Activated CD4-positive, alpha-beta memory T cell treated with anti-CD3 and anti-CD28 coated beads, Interleukin-2, amount 10 ng/mL, durations not matched to agents 7 days and 5 days (primary cell): ENCODE data around the gene GAP43. TPM values are rescaled to one million over a fixed set of nuclear protein-coding genes. Genes with fewer than 3 reads are reported as not detected.

ENCODE experiments used
- CTCF ChIA-PET: fragments of 350-600 bp; sonication (Branson Sonifier 250); formaldehyde crosslinking; loops from one replicate; lab custom pipeline; 2021; ENCODE audit warnings: antibody characterized with exemption, inconsistent platforms; lab: Charles Lee
- POLR2A ChIA-PET: fragments of 350-600 bp; sonication (Branson Sonifier 250); formaldehyde crosslinking; loops from one replicate; lab custom pipeline; 2021; ENCODE audit warnings: antibody characterized with exemption; lab: Charles Lee
- DNase-seq: peaks from one replicate; pipeline ENCODE4 v3.0.0-alpha.2; 2020
- H3K27ac Mint-ChIP-seq: one replicate; pipeline ENCODE4 v1.8.0; 2021; ENCODE audit warnings: mild to moderate bottlenecking, mixed read lengths
- H3K27me3 Mint-ChIP-seq: one replicate; pipeline ENCODE4 v1.8.0; 2021; ENCODE audit warnings: mixed read lengths
- H3K36me3 Mint-ChIP-seq: one replicate; pipeline ENCODE4 v1.8.0; 2021; ENCODE audit warnings: low read depth, mixed read lengths
- H3K4me1 Mint-ChIP-seq: one replicate; pipeline ENCODE4 v1.8.0; 2021; ENCODE audit warnings: mixed read lengths
- H3K4me3 Mint-ChIP-seq: one replicate; pipeline ENCODE4 v1.8.0; 2021; ENCODE audit warnings: mild to moderate bottlenecking, mixed read lengths
- H3K9me3 Mint-ChIP-seq: one replicate; pipeline ENCODE4 v1.8.0; 2021; ENCODE audit warnings: mixed read lengths
- total RNA-seq, 2 experiments: library from RNA; stranded (reverse); gene quantifications; one replicate each; pipeline ENCODE4 v1.2.3, GENCODE V29; 2021

Gene GAP43
- total RNA-seq, 2 experiments from 2014 or later = not detected

DNA sequence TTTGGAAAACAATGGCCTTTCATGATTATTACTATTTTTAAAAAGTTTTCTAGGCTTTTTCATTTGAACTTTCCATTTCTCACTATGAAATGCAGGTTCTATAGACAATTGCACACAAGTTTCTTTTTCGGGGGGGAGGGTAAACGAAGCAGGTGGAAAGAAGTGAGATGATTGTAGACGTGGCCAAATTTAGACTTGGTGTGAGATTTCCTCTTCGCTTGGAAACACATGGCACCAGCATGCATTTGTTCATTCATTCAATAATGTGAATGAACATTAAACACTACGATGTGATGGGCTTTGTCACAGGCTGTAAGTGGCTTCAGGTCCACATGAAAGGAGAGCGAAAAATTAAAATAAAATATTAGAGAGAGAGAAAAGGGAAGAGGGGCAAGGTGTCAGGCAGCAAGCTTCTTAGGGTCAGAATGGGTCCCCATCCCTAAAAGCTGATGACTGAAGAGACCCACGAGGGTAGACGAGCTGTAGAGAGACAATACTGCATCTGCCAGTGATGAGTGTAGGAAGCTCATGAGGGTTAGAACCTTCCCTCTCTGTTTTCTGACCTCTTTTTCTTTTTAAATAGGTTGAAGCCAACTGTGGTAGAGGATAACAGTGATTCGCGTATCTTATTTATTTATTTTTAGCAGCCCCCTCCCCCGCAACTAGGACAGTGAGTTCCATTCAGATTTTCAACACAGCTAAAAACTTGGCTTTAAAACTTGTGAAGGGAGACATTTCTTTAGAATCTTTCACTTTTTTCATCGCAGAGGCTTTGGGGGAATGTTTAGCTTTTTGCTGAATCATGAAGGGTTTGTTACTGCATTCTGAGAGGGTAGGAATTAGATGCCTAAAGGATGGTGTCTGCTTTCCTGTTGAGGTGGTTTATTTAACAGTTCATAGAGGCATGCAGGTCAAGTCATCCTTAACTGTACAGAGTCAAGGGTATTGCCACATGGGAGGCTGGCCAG, 36.2 kb downstream of the GAP43 start:
- Mint-ChIP-seq H3K4me3 (peak overlapping the region; percentile 92), H3K4me1 (peaks cover 24% of the 10 kb centered on the region), H3K36me3 (no peaks in the 10 kb centered on the region), H3K9me3 (no peaks in the 10 kb centered on the region), H3K27ac (no peak overlapping the region), H3K27me3 (peaks cover 2% of the 10 kb centered on the region)
- DNase-seq = no peak
- POLR2A ChIA-PET = interaction anchor here (1.0 to 2.8 kb wide), 5 partner anchors 8 to 513 kb away, joined by 3 to 15 read pairs (median 4); no protein-coding TSS in a partner anchor
- CTCF ChIA-PET = interaction anchor here (1.3 to 2.6 kb wide), 4 partner anchors 10 to 440 kb away, joined by 3 to 7 read pairs (median 4); no protein-coding TSS in a partner anchor

DNA sequence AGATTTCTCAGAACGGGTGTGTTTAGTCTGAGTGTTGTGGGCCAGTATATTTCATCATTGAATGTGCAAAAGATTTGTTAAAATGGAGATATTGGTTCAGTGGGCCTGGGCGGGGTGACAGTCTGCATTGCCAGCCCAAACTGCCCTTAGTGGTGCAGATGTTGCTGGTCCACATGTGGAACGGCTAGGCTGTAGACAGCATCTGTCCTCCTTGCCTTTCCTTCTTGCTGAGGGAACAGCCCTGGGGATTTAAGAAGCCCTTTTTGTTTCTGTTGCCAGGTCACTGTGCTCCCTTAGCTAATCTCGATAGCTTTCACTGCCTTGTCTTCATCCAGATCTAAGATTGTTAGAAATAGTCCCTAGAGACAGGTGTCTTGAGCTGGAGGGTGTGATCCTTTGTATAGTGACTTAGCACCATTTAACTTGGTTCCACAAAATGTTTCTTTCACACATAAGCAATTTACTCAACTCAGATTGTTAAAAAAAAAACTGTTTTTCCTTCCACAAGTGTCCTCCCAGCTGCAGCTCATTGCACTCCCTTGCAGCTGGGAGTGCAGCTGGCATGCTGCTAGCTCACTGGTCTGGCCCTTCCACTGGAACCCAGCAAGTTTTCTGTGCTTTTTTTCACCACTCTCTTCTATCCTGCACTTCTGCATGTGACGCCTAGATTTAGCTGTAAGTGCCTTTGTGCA, 37.5 kb downstream of the GAP43 start:
- H3K4me1 Mint-ChIP-seq = peaks cover 24% of the 10 kb centered on the region
- no peak for DNase-seq
- ChIA-PET CTCF (interaction anchor here (0.7 kb wide), 1 partner anchor 23 kb away, joined by 3 read pairs; no protein-coding TSS in a partner anchor), POLR2A (interaction anchor here (1.3 kb wide), 1 partner anchor 124 kb away, joined by 3 read pairs; no protein-coding TSS in a partner anchor)
- H3K36me3 Mint-ChIP-seq = no peaks in the 10 kb centered on the region
- H3K9me3 Mint-ChIP-seq = no peaks in the 10 kb centered on the region
- no peak overlapping the region for H3K27ac Mint-ChIP-seq
- peaks cover 2% of the 10 kb centered on the region for H3K27me3 Mint-ChIP-seq
- H3K4me3 Mint-ChIP-seq = no peak overlapping the region

DNA sequence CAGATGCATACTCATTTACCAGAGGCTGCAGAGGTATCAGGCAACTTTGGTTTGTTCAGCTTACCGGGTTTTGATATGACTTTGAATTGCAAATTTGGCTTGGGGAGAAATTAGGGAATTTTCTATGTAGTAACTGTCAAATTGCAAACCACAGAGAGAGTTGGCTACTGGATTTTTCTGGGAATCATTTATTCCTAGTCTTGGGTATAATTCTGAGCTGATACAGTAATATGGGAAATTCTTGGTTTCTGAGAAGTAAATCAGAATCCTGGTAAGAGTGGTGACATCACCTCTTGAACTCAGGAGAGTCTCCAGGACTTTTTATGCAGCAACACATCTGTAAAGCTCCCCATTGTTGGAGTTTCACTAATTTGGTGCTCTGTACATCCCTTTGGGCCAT, 39.0 kb downstream of the GAP43 start:
- H3K9me3 Mint-ChIP-seq = no peaks in the 10 kb centered on the region
- POLR2A ChIA-PET = no interaction called here
- peaks cover 19% of the 10 kb centered on the region for H3K4me1 Mint-ChIP-seq

DNA sequence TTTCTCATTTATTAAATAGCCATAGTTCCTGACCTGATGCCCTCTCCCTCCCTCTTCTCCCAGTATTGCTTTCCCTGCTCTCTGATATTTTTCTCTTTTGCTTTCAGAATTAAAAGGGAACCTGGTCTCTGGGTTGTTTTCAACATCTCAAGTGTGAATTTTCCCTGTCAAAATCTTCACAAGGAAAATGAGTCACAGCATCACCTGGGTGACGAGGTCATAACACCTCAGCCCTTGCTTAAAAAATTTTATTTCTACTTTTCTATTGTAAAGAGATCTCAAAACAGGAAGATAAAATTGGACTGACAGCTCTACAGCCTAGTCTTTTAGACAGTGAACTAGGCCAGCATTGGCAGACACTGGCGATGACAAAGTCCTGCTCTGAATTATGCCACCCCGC, 40.1 kb downstream of the GAP43 start:
- POLR2A ChIA-PET = no interaction called here
- Mint-ChIP-seq H3K36me3 (no peaks in the 10 kb centered on the region), H3K4me1 (peaks cover 14% of the 10 kb centered on the region), H3K27me3 (peaks cover 2% of the 10 kb centered on the region), H3K9me3 (no peaks in the 10 kb centered on the region), H3K4me3 (no peak overlapping the region), H3K27ac (no peak overlapping the region)
- no peak for DNase-seq
- CTCF ChIA-PET = no interaction called here

More for the DNA sequence above, 39.0 kb downstream of the GAP43 start:
- Mint-ChIP-seq H3K4me3 (no peak overlapping the region), H3K27me3 (peaks cover 2% of the 10 kb centered on the region), H3K36me3 (no peaks in the 10 kb centered on the region), H3K27ac (no peak overlapping the region)
- no peak for DNase-seq
- CTCF ChIA-PET = no interaction called here

DNA sequence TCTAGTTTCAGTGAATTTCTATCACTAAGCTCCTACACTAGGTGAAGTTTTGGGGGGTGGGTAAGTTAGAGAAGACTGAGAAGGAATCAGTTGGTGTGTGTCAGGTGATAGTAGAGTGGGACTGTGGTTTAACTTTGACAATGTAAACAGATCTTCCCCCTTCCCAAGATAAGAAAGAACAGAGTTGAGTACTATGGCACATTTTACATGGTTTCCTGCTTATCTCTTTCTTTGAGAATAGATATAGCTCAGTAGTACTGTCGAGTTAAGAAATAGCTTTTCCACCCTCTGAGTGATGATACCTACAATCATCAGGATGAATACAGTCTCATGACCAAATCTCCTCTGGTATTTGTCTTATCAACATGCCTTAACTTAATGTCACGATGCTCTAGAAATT, 42.8 kb downstream of the GAP43 start:
- Mint-ChIP-seq H3K27ac (no peak overlapping the region), H3K36me3 (no peaks in the 10 kb centered on the region), H3K4me1 (peaks cover 6% of the 10 kb centered on the region), H3K9me3 (no peaks in the 10 kb centered on the region), H3K4me3 (no peak overlapping the region), H3K27me3 (peaks cover 2% of the 10 kb centered on the region)
- ChIA-PET POLR2A (interaction anchor here (0.7 kb wide), 1 partner anchor 9 kb away, joined by 5 read pairs; no protein-coding TSS in a partner anchor), CTCF (no interaction called here)
- no peak for DNase-seq

DNA sequence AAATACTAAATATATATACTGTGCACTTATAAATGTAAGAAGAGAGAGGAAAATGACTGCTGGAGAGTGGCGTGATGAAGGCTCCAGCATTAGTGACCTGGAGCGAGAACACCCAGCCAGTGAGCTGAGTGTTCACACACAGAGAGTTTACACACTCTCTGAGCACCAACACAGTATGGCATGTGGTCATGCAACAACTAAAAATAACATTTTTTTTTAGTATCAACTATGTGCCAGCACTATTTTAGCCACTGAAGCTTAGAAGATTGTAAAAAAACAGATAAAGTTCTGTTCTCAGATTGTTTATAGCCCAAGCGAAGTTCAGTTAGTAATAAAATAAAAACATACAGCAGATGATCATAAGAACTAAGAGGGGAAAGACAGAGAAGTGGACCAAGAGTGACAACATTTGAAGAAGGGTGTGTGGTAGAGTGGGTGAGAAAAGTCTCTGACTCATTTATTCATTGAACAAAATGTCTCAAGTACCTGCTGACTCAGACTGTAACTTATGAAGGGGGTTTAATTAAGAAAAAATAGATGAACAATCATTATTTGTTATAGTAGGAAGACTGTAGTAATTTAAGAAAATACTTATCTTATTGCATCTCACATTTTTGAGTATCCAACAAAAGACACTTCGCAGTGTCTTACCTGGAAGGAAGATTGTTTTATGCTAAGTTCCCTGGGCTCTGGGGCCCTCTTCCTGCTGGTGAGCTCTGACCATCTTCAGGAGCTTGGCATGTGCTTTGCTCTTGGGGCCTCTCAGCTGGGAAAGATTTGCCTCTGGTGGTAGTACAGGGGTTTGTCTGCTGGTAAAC, 43.8 kb downstream of the GAP43 start:
- Mint-ChIP-seq H3K4me1 (peaks cover 6% of the 10 kb centered on the region), H3K4me3 (no peak overlapping the region), H3K27ac (no peak overlapping the region), H3K9me3 (no peaks in the 10 kb centered on the region), H3K27me3 (peaks cover 1% of the 10 kb centered on the region), H3K36me3 (no peaks in the 10 kb centered on the region)
- ChIA-PET CTCF (no interaction called here), POLR2A (interaction anchor here (1.1 to 1.4 kb wide), 2 partner anchors 8 to 10 kb away, joined by 3 to 4 read pairs; no protein-coding TSS in a partner anchor)
- DNase-seq = no peak

DNA sequence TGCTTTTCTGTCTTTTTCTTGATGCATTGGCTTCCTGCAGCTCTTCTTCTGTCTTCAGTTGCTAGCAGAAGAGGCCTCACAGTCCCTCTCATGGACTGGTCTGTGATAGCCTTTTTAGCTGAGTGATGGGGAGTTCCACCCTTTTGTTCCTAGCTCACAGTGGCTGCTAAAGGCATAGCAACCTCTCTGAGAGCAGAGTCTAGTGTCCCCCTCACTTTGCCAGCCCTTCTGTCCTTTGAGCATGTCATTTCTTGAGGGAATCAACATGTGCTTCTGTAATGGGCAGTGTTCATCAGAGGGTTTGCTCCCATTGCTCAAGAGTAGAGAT, 44.4 kb downstream of the GAP43 start:
- ChIA-PET CTCF (no interaction called here), POLR2A (interaction anchor here (1.1 to 1.4 kb wide), 2 partner anchors 9 to 11 kb away, joined by 3 to 4 read pairs; no protein-coding TSS in a partner anchor)
- no peak overlapping the region for H3K4me3 Mint-ChIP-seq
- H3K27ac Mint-ChIP-seq = no peak overlapping the region
- H3K4me1 Mint-ChIP-seq = peaks cover 6% of the 10 kb centered on the region
- no peaks in the 10 kb centered on the region for H3K27me3 Mint-ChIP-seq
- H3K9me3 Mint-ChIP-seq = no peaks in the 10 kb centered on the region
- H3K36me3 Mint-ChIP-seq = no peaks in the 10 kb centered on the region
- DNase-seq = no peak

DNA sequence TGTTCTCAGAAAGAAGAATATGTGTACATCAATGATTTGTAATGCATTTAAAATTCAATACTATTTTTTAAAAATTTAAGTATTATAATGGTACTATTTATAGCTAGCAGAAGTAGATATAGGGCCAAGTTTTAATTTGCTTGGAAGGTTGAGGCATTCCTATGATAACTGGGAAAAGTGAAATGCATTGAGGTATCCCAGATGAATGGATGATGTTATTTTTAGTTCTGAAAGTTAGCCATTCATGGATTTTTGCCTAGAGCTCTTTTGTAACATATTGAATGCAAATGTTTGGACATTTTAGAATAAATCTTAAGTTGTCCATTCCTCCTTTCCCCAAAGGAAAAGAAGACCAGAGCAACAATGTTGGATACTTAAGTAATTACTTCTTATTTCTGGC, 47.6 kb downstream of the GAP43 start:
- peaks cover 4% of the 10 kb centered on the region for H3K27me3 Mint-ChIP-seq
- H3K4me1 Mint-ChIP-seq = peaks cover 4% of the 10 kb centered on the region
- ChIA-PET CTCF (interaction anchor here (2.0 kb wide), 1 partner anchor 21 kb away, joined by 4 read pairs; no protein-coding TSS in a partner anchor), POLR2A (no interaction called here)
- H3K27ac Mint-ChIP-seq = no peak overlapping the region
- H3K36me3 Mint-ChIP-seq = no peaks in the 10 kb centered on the region
- no peak overlapping the region for H3K4me3 Mint-ChIP-seq
- no peak for DNase-seq
- H3K9me3 Mint-ChIP-seq = no peaks in the 10 kb centered on the region

DNA sequence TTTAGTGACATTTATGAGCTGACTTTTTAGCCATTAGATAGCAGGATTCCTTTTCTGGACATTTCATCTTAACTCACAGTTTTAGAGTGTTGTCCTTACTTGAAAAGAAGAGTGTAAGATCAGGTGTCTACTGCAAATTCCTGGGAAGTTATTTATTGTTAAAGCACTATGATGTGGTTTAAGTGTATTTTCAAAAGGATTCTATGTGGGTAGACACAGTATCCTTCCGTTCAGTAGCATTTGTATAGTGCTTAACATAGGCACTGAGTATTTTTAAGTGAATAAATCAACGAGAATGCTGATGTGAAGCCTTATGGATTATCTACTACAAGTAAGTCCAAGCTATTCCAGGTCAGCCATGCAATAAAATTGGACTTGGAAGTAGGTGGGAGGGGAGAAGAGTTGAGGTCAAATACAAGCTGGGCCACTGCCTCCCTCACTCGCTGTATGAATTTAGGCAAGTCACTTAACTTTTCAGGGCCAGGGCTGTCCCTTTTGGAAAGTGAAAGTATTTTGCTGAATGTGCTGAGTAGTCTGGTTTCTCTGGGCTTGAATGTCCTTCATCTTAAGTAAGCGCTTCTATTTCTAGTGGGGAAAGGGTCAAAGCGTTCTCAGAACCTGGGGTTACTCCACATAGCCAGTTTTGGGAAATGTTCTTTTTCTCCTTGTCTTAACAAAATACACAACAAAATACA, 48.6 kb downstream of the GAP43 start:
- POLR2A ChIA-PET = no interaction called here
- H3K9me3 Mint-ChIP-seq = no peaks in the 10 kb centered on the region

DNA sequence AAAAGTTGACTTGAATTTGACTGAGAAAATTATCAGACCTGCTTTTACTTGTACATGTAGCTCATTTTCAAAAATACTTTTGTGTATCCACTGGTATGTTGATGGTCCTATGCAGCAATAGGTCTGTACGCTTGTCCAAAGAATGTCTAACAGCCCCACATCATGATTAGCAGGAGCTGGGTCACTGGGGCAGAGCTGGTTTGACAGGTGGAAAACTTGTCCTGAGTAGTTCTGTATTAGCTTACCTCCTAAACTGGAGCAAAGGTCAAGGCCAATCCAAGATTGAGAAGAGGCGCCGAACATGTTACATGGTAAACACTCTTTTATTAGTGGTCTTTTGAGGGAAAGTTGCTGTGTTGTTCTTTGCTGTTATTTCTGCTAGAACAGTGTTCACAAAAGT, 50.6 kb downstream of the GAP43 start:
- Mint-ChIP-seq H3K36me3 (no peaks in the 10 kb centered on the region), H3K27ac (no peak overlapping the region), H3K4me3 (no peak overlapping the region), H3K4me1 (no peaks in the 10 kb centered on the region), H3K9me3 (no peaks in the 10 kb centered on the region), H3K27me3 (peaks cover 16% of the 10 kb centered on the region)
- DNase-seq = no peak
- CTCF ChIA-PET = no interaction called here
- POLR2A ChIA-PET = no interaction called here

More for the DNA sequence above, 48.6 kb downstream of the GAP43 start:
- Mint-ChIP-seq H3K4me1 (peaks cover 4% of the 10 kb centered on the region), H3K27ac (no peak overlapping the region), H3K27me3 (peaks cover 9% of the 10 kb centered on the region), H3K36me3 (no peaks in the 10 kb centered on the region), H3K4me3 (no peak overlapping the region)
- no peak for DNase-seq
- CTCF ChIA-PET = interaction anchor here (2.0 kb wide), 1 partner anchor 20 kb away, joined by 4 read pairs; no protein-coding TSS in a partner anchor

DNA sequence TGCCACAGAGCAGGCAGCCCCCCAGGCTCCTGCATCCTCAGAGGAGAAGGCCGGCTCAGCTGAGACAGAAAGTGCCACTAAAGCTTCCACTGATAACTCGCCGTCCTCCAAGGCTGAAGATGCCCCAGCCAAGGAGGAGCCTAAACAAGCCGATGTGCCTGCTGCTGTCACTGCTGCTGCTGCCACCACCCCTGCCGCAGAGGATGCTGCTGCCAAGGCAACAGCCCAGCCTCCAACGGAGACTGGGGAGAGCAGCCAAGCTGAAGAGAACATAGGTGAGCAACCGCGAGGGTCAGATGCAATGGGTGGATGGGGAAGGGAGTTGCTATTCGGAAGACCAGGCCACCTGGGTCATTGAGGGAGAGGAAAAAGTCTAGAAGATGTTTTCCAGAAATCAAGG, 53.0 kb downstream of the GAP43 start:
- ChIA-PET CTCF (interaction anchor here (2.1 kb wide), 1 partner anchor 13 kb away, joined by 5 read pairs; no protein-coding TSS in a partner anchor), POLR2A (no interaction called here)
- no peaks in the 10 kb centered on the region for H3K9me3 Mint-ChIP-seq
- no peak overlapping the region for H3K4me3 Mint-ChIP-seq
- DNase-seq = no peak
- H3K27ac Mint-ChIP-seq = no peak overlapping the region
- H3K36me3 Mint-ChIP-seq = no peaks in the 10 kb centered on the region
- peaks cover 28% of the 10 kb centered on the region for H3K27me3 Mint-ChIP-seq
- no peaks in the 10 kb centered on the region for H3K4me1 Mint-ChIP-seq

DNA sequence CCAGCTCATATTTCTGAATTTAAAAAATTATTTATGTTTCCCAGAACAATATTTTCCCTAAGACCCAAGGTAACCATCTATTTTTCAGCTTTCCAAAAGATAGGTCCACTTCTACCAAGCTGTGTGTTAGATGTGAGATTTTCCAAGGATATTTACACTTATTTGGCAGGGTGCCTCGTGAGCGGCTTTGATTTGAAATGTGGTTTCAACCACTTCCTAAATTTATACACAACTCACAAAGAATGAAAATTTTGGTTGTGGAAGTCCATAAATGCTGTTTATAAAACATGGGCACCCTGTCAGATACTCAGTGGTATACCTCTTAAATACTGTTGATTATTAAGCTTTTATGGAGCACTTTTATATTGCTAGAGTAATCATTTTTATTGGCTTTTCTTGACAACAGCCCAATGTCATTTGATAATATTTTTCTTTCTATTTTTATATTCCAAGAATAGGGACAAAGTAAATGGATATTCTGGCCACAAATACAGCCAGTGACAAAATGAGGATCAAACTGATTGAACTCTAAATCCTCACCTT, 57.6 kb downstream of the GAP43 start:
- ChIA-PET POLR2A (no interaction called here), CTCF (no interaction called here)
- DNase-seq = no peak
- H3K4me3 Mint-ChIP-seq = no peak overlapping the region
- peaks cover 27% of the 10 kb centered on the region for H3K27me3 Mint-ChIP-seq
- no peaks in the 10 kb centered on the region for H3K36me3 Mint-ChIP-seq
- no peaks in the 10 kb centered on the region for H3K9me3 Mint-ChIP-seq
- no peaks in the 10 kb centered on the region for H3K4me1 Mint-ChIP-seq
- H3K27ac Mint-ChIP-seq = no peak overlapping the region
